H1 (cell line): ENCODE measurements around the gene DAB2IP. TPM values are rescaled to one million over a fixed set of nuclear protein-coding genes. Genes with fewer than 3 reads are reported as not detected.

Experiments used
- CTCF ChIA-PET: fragments of 300-600 bp; sonication (Branson Sonifier 250); formaldehyde crosslinking; loops from one replicate; lab custom pipeline; 2021; ENCODE audit not compliant: partially characterized antibody; lab: Charles Lee
- POLR2A ChIA-PET: fragments of 300-600 bp; sonication (Branson Sonifier 250); formaldehyde crosslinking; loops from one replicate; lab custom pipeline; 2021; ENCODE audit warnings: inconsistent platforms; ENCODE audit not compliant: partially characterized antibody; lab: Charles Lee
- DNase-seq, 2 experiments: peaks; one replicate each; pipeline versions ENCODE4 v3.0.0 to v3.0.0-alpha.2; 2010 to 2022; ENCODE audit warnings: low spot score in 2 of 2, low read depth in 1 of 2, mixed read lengths in 1 of 2
- FAIRE-seq: peaks from 2 replicates; lab custom pipeline; 2011; peaks lifted over from hg19 to GRCh38; lab: Jason Lieb, UNC
- H2AFZ ChIP-seq: 2 replicates; pipeline ENCODE4 v1.8.1; 2012; ENCODE audit warnings: low read length, inconsistent platforms
- H2AK5ac ChIP-seq: 2 replicates; pipeline ENCODE4 v1.6.1; 2013; ENCODE audit warnings: low read depth, low read length
- H2BK120ac ChIP-seq: replicated peaks from 2 replicates; pipeline ENCODE3; 2013; ENCODE audit warnings: low read depth, low read length, inconsistent platforms
- H2BK12ac ChIP-seq: 2 replicates; pipeline ENCODE4 v1.6.1; 2013; ENCODE audit warnings: low read depth, low read length
- H2BK15ac ChIP-seq: 2 replicates; pipeline ENCODE4 v1.6.1; 2013; ENCODE audit warnings: low read length
- H2BK20ac ChIP-seq: 2 replicates; pipeline ENCODE4 v1.6.1; 2013; ENCODE audit warnings: low read length
- H2BK5ac ChIP-seq: 2 replicates; pipeline ENCODE4 v1.6.1; 2013; ENCODE audit warnings: low read depth, low read length
- H3K14ac ChIP-seq: 2 replicates; pipeline ENCODE4 v1.6.1; 2013; ENCODE audit warnings: inconsistent platforms; ENCODE audit not compliant: insufficient read length
- H3K18ac ChIP-seq: 2 replicates; pipeline ENCODE4 v1.6.1; 2013; ENCODE audit warnings: low read length; ENCODE audit errors: extremely low read depth
- H3K23ac ChIP-seq: 2 replicates; pipeline ENCODE4 v1.6.1; 2013; ENCODE audit warnings: inconsistent platforms; ENCODE audit not compliant: insufficient read length
- H3K23me2 ChIP-seq: 2 replicates; pipeline ENCODE4 v1.6.1; 2013; ENCODE audit warnings: low read depth, low read length
- H3K27ac ChIP-seq: 2 replicates; pipeline ENCODE4 v1.6.1; 2011; ENCODE audit warnings: low read depth, low read length, inconsistent platforms
- H3K27me3 ChIP-seq, 4 experiments: replicated peaks in 1 of 4; 1 replicate in 1 of 4; 2 replicates in 3 of 4; pipeline versions ENCODE4 v1.6.1 to v1.8.1; 2011 to 2013; ENCODE audit warnings: low read length in 3 of 4, mild to moderate bottlenecking in 3 of 4, inconsistent platforms in 2 of 4, mixed read lengths in 2 of 4, moderate library complexity in 1 of 4; ENCODE audit not compliant: control insufficient read depth in 3 of 4, insufficient read depth in 3 of 4; ENCODE audit errors: extremely low read depth in 1 of 4
- H3K36me3 ChIP-seq, 4 experiments: 2 replicates each; pipeline versions ENCODE4 v1.6.1 to v1.8.1; 2011 to 2013; ENCODE audit warnings: mild to moderate bottlenecking in 4 of 4, low read length in 3 of 4, moderate library complexity in 2 of 4, control low read depth in 1 of 4, inconsistent platforms in 1 of 4; ENCODE audit not compliant: insufficient read depth in 4 of 4, control insufficient read depth in 2 of 4
- H3K4ac ChIP-seq: replicated peaks from 2 replicates; pipeline ENCODE3; 2013; ENCODE audit warnings: low read length, low read depth, mixed read lengths, inconsistent platforms; ENCODE audit not compliant: insufficient read length
- H3K4me1 ChIP-seq, 4 experiments: replicated peaks in 1 of 4; 1 replicate in 1 of 4; 2 replicates in 3 of 4; pipeline versions ENCODE4 v1.6.1 to v1.8.1; 2011 to 2013; ENCODE audit warnings: low read length in 3 of 4, inconsistent platforms in 2 of 4, mixed read lengths in 1 of 4; ENCODE audit not compliant: insufficient read depth in 4 of 4, control insufficient read depth in 3 of 4
- H3K4me2 ChIP-seq, 2 experiments: 2 replicates each; pipeline versions ENCODE4 v1.6.1 to v1.8.1; 2011 to 2013; ENCODE audit warnings: low read depth in 2 of 2, low read length in 2 of 2, control low read depth in 1 of 2, inconsistent platforms in 1 of 2, mild to moderate bottlenecking in 1 of 2; ENCODE audit not compliant: insufficient read depth in 1 of 2
- H3K4me3 ChIP-seq, 4 experiments: fragments of 200-600, 300-600 bp in 1 of 4; sonication (generic), shearing (Covaris generic), sonication (Bioruptor Twin) in 1 of 4; 2 replicates each; pipeline versions ENCODE4 v1.5.1 to v1.8.1; 2011 to 2016; ENCODE audit warnings: low read length in 4 of 4, low read depth in 3 of 4, control low read depth in 2 of 4, inconsistent platforms in 2 of 4, mild to moderate bottlenecking in 2 of 4, mixed read lengths in 1 of 4, moderate library complexity in 1 of 4; ENCODE audit not compliant: insufficient read depth in 2 of 4; ENCODE audit errors: extremely low read depth in 1 of 4
- H3K56ac ChIP-seq: replicated peaks from 2 replicates; pipeline ENCODE3; 2013; ENCODE audit warnings: low read depth, mild to moderate bottlenecking, mixed read lengths, low read length, inconsistent platforms; ENCODE audit not compliant: insufficient read length
- H3K79me1 ChIP-seq: 2 replicates; pipeline ENCODE4 v1.6.1; 2013; ENCODE audit warnings: low read depth, low read length, control low read depth
- H3K79me2 ChIP-seq, 2 experiments: 2 replicates each; pipeline versions ENCODE4 v1.6.1 to v1.8.1; 2012 to 2013; ENCODE audit warnings: low read length in 2 of 2, mild to moderate bottlenecking in 2 of 2, inconsistent platforms in 1 of 2; ENCODE audit not compliant: insufficient read depth in 2 of 2, control insufficient read depth in 1 of 2
- H3K9ac ChIP-seq, 4 experiments: replicated peaks in 1 of 4; 1 replicate in 1 of 4; 2 replicates in 3 of 4; pipeline versions ENCODE4 v1.6.1 to v1.8.1; 2011 to 2013; ENCODE audit warnings: low read depth in 3 of 4, low read length in 3 of 4, control low read depth in 2 of 4, mild to moderate bottlenecking in 2 of 4, moderate library complexity in 2 of 4, inconsistent platforms in 1 of 4; ENCODE audit errors: extremely low read depth in 1 of 4
- H3K9me3 ChIP-seq, 2 experiments: 2 replicates each; pipeline versions ENCODE4 v1.6.1 to v1.8.1; 2012 to 2013; ENCODE audit warnings: mild to moderate bottlenecking in 2 of 2, moderate library complexity in 2 of 2, control low read depth in 1 of 2, inconsistent platforms in 1 of 2, low read depth in 1 of 2, low read length in 1 of 2, mixed read lengths in 1 of 2; ENCODE audit not compliant: insufficient read depth in 2 of 2
- H4K20me1 ChIP-seq, 2 experiments: replicated peaks in 1 of 2; 2 replicates each; pipeline versions ENCODE3 to v1.8.1; 2011 to 2013; ENCODE audit warnings: inconsistent platforms in 2 of 2, low read length in 2 of 2, mild to moderate bottlenecking in 1 of 2; ENCODE audit not compliant: insufficient read depth in 2 of 2, control insufficient read depth in 1 of 2
- H4K5ac ChIP-seq: 2 replicates; pipeline ENCODE4 v1.6.1; 2013; ENCODE audit warnings: low read length, low read depth, mixed read lengths, inconsistent platforms; ENCODE audit not compliant: insufficient read length
- H4K8ac ChIP-seq: 2 replicates; pipeline ENCODE4 v1.8.0; 2013; ENCODE audit warnings: mild to moderate bottlenecking, moderate library complexity, low read length, inconsistent platforms; ENCODE audit not compliant: insufficient read depth; ENCODE audit errors: extremely low read depth
- H4K91ac ChIP-seq: replicated peaks from 2 replicates; pipeline ENCODE3; 2013; ENCODE audit warnings: low read length, mixed read lengths, inconsistent platforms; ENCODE audit not compliant: insufficient read length
- BACH1 ChIP-seq: IDR thresholded peaks from 2 replicates; pipeline ENCODE4 v1.6.1; 2012; ENCODE audit warnings: low read length, improper control_type of control experiment
- BRCA1 ChIP-seq: IDR thresholded peaks from 2 replicates; pipeline ENCODE4 v1.6.1; 2012; ENCODE audit warnings: low read depth, low read length, improper control_type of control experiment
- CHD2 ChIP-seq: IDR thresholded peaks from 2 replicates; pipeline ENCODE4 v1.6.1; 2012; ENCODE audit warnings: low read length, improper control_type of control experiment
- CREB1 ChIP-seq: IDR thresholded peaks from 2 replicates; pipeline ENCODE4 v1.6.1; 2012; ENCODE audit warnings: inconsistent platforms
- HDAC6 ChIP-seq: IDR thresholded peaks from one replicate; pipeline ENCODE4 v1.7.1; 2012; ENCODE audit warnings: low read depth, mild to moderate bottlenecking, inconsistent platforms, low read length, moderate library complexity
- NRF1 ChIP-seq: IDR thresholded peaks from 2 replicates; pipeline ENCODE4 v1.6.1; 2011; ENCODE audit warnings: mild to moderate bottlenecking, low read depth, low read length, improper control_type of control experiment
- PHF8 ChIP-seq: fragments of 200-600 bp; sonication (generic); conservative IDR thresholded peaks from 2 replicates; pipeline ENCODE4 v1.7.1; 2012; ENCODE audit warnings: low read depth, mild to moderate bottlenecking, inconsistent platforms, low read length, moderate library complexity
- POLR2AphosphoS5 ChIP-seq: IDR thresholded peaks from 2 replicates; pipeline ENCODE4 v1.6.1; 2011; ENCODE audit warnings: low read depth, low read length
- SIN3A ChIP-seq, 2 experiments: IDR thresholded peaks in 1 of 2; conservative IDR thresholded peaks in 1 of 2; 2 replicates each; pipeline ENCODE4 v1.6.1; 2011 to 2012; ENCODE audit warnings: low read length in 2 of 2, improper control_type of control experiment in 1 of 2, low read depth in 1 of 2, mild to moderate bottlenecking in 1 of 2
- SP1 ChIP-seq: IDR thresholded peaks from 2 replicates; pipeline ENCODE4 v1.6.1; 2011; ENCODE audit warnings: low read depth, low read length
- WGBS, 2 experiments: shearing (Covaris generic) in 1 of 2; methylation state at CpG; one replicate each; pipeline versions ENCODE4 v1.1.6 to v1.1.7; 2013 to 2015; ENCODE audit warnings: low lambda C conversion rate in 2 of 2, mixed read lengths in 2 of 2, inconsistent platforms in 1 of 2, low coverage in 1 of 2, missing lambda C conversion rate in 1 of 2; ENCODE audit not compliant: insufficient replicate concordance in 2 of 2, insufficient coverage in 1 of 2, insufficient read length in 1 of 2; ENCODE audit errors: extremely low coverage in 1 of 2, missing lambda C conversion rate in 1 of 2; 5-methylcytosine and 5-hydroxymethylcytosine counted together
- polyA plus RNA-seq, 7 experiments: library from polyadenylated mRNA; depleted of rRNA in 3 of 7; stranded (reverse) in 5 of 7; unstranded in 2 of 7; fragments of >200 nt in 5 of 7; fragments of 200-250 nt in 2 of 7; gene quantifications; 1 replicate in 5 of 7; 2 replicates in 1 of 7; 4 replicates in 1 of 7; pipeline versions ENCODE4 v1.2.1 to v1.2.3, GENCODE V29; 2011 to 2013; ENCODE audit warnings: missing spikeins in 2 of 7, mixed read lengths in 2 of 7
- total RNA-seq: library from RNA; stranded (reverse); fragmentation: NEBNext Ultra II Directional; extraction: Animal tissue kit (Norgen Biotek cat#: 25700); gene quantifications from 2 replicates; pipeline ENCODE4 v1.2.1, GENCODE V29; 2021
- TF ChIP-seq, protein P1 (sequence below): IDR thresholded peaks from 2 replicates; pipeline ENCODE4 v1.6.1; 2011; ENCODE audit warnings: low read length, improper control_type of control experiment

Gene DAB2IP
- total and polyA plus RNA-seq, 2 of the 8 experiments (the other 6 are each of a cell fraction or from before 2014, with no cell fraction given): 19.7 to 39.5 TPM

DNA sequence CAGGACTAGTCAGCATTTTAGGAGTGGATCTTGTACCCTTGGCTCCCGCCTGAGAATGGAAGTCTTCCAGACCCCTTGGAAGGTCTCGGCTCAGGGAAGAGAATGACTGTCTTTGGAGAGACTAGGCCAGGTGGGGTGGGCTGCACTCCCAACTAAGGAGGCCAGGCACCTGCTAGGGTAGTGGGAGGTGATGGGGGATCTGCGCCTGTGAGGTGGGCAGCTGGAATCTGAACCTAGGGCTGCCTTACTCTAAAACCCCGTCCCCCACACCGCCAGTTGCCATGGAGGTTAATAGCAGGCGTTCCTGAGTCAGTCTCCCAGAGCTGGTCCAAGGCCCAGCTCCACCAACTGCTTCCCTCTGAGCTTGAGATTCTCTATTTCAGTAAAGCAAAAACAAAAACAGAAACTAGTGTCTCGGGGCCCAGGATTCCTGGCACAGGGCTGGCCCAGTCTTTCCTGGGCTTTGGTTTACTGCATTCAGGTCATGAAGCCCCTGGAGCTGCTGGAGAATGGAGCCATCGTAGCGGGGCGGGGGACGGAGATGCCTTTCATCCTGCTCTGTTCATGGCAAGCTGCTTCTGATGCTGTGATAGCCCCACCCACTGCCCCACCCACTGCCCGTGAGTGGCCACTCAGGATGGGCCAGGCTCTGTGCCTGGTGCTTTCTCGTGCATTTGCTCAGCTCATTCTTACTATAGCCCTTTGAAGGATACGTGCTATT is 57.5 kb downstream of the DAB2IP start:
- Histone ChIP-seq H2BK120ac (no peak overlapping the region), H3K4me1 (peaks cover 7 to 17% (median 12%) of the 10 kb centered on the region in 4 experiments; a peak in 6 of 7 replicates), H3K56ac (no peak overlapping the region), H3K9ac (no peak overlapping the region), H2BK15ac (no peak overlapping the region), H4K8ac (no peak overlapping the region; the same call in 1 of the 2 replicates), H3K79me2 (peaks cover 0 to 78% of the 10 kb centered on the region in 2 experiments; a peak in 3 of 4 replicates), H3K4me3 (no peak overlapping the region), H2AK5ac (no peak overlapping the region), H3K9me3 (no peaks in the 10 kb centered on the region), H3K79me1 (peaks cover 43% of the 10 kb centered on the region), H3K18ac (no peak overlapping the region), H4K5ac (no peak overlapping the region), H3K23me2 (no peaks in the 10 kb centered on the region), H3K36me3 (no peaks in the 10 kb centered on the region), H2AFZ (no peak overlapping the region), H3K23ac (no peak overlapping the region), H2BK5ac (no peak overlapping the region), H3K27me3 (no peaks in the 10 kb centered on the region), H4K20me1 (peaks cover 14 to 31% of the 10 kb centered on the region in 2 experiments), H3K14ac (no peak overlapping the region), H2BK12ac (no peak overlapping the region), H2BK20ac (no peak overlapping the region), H3K4me2 (no peak overlapping the region), H3K4ac (no peak overlapping the region), H3K27ac (no peak overlapping the region), H4K91ac (no peak overlapping the region)
- ChIA-PET CTCF (interaction anchor here (0.7 to 4.0 kb wide), 11 partner anchors 8 to 222 kb away, joined by 3 to 30 read pairs (median 4); no protein-coding TSS in a partner anchor), POLR2A (interaction anchor here (1.3 kb wide), 1 partner anchor 9 kb away, joined by 4 read pairs; no protein-coding TSS in a partner anchor)
- WGBS, 2 experiments: 85% methylated on average over 14 of the region's 14 CpGs; no CpG with 5 or more reads in 1 of the 2 experiments
- DNase-seq: no peak
- no peak for FAIRE-seq
- no peak for TF ChIP-seq POLR2AphosphoS5
- no peak for TF ChIP-seq NRF1
- TF ChIP-seq PHF8: no peak
- TF ChIP-seq, protein P1, sequence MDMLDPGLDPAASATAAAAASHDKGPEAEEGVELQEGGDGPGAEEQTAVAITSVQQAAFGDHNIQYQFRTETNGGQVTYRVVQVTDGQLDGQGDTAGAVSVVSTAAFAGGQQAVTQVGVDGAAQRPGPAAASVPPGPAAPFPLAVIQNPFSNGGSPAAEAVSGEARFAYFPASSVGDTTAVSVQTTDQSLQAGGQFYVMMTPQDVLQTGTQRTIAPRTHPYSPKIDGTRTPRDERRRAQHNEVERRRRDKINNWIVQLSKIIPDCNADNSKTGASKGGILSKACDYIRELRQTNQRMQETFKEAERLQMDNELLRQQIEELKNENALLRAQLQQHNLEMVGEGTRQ: no peak
- no peak for TF ChIP-seq BACH1
- TF ChIP-seq SP1: no peak
- no peak for TF ChIP-seq CHD2
- no peak for TF ChIP-seq BRCA1
- TF ChIP-seq HDAC6: no peak
- no peak for TF ChIP-seq SIN3A (conservative IDR thresholded peaks at IDR 0.05 in 1 of 2, IDR thresholded peaks at IDR 0.05 in 1 of 2; ENCODE audit: low read depth in 1 of 2, low read length in 2 of 2)
- no peak for TF ChIP-seq CREB1
